Measurements from ENCODE around the gene IL17F. TPM values are rescaled to one million over a fixed set of nuclear protein-coding genes. Genes with fewer than 3 reads are reported as not detected.
"Not testable (repeated sequence)": the region's sequence is repeated elsewhere in the genome, so short reads cannot be mapped to it uniquely, and the experiment has no call there.

Gene IL17F
- total RNA-seq, 1 donor from 2014 or later: not detected

DNA sequence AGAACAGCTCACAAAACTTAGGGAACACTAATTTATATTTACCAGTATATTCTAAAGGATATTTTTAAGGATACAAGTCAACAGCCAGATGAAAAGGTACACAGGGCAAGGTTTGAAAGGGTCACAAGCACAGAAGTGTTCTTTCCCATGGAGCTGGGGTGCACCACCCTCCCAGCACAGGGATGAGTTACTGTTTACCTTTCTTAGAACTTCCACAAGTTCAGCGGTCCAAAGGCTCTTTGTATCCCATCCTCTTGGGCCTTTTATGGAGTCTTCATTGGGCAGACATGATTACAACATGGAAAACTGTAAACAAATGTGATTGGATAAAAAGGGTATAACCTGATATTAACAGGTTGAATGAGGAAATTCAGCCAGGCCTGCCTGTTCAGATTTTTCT is 1.1 kb upstream of the IL17F start:
- DNase-seq (ENCODE audit: low read depth, low spot score): no peak

GRCh38 chr6:52243282-52243893 is 912 bp downstream of the IL17F start:
- no peak for DNase-seq (ENCODE audit: low read depth, low spot score)

DNA sequence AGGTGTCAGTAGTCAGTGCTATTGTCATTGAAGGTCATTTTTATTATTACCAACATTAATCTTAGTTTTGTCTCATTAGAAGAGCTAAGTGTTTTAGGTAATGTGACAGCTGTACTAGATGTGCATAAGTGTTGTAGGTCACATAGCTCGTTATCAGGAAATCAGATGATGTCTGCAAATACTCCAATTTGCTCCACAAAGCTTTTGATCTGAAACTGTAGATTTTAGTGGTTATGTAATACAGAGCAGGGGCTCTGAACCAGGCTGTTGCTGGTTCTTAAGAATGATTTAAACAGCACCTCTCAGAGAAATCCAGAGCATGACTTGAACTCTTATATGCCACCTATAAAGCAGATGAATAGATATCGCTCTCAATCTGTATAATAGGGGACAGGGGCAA is 2.5 kb downstream of the IL17F start:
- DNase-seq (ENCODE audit: low read depth, low spot score): no peak

- no peak for DNase-seq (ENCODE audit: low read depth, low spot score)
Observed at GRCh38 chr6:52233975-52234823, 10.1 kb downstream of the IL17F start.

DNA sequence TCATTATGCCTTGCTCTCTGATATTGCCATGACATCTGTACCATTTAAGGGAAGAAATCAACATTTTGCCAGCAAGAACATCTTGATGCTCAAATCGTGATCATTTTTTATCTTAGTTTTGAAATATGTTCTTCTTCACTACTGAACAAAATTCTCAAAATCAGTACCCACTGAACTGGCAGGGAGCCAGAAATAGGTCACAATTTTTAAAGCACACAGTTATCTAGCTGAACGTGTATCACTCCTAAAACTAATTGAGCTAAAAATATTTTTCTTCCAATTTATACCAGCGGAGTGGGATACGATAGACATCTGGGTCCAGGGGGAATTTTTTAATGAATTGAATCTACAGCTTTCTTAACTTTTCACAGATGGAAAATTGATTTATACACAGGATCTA is 11.3 kb downstream of the IL17F start:
- DNase-seq (ENCODE audit: low read depth, low spot score): no peak

- no peak for DNase-seq (ENCODE audit: low read depth, low spot score)
Observed at GRCh38 chr6:52231406-52232127, 12.7 kb downstream of the IL17F start.

- no peak for DNase-seq (ENCODE audit: low read depth, low spot score)
Observed at GRCh38 chr6:52230685-52231084, 13.6 kb downstream of the IL17F start.

DNA sequence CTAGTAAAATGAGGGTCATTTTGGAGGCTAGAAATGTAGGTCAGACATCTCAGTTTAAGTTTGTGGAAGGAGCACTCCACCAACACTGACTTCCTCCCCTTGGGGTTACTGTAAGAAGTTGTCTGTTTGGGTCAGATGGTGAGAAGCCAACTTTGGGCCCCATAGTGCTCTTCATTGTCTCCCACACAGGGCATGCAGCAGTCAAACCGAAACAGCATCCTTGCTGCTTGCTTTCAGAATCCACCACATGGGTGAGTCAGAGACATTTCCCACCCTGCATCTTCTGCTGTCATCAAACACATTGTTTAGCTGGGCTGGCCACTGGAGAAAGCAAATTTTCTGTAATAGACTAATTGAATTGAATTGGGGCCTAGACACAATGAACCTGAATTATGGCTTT is 16.8 kb downstream of the IL17F start:
- DNase-seq (ENCODE audit: low read depth, low spot score): no peak

DNA sequence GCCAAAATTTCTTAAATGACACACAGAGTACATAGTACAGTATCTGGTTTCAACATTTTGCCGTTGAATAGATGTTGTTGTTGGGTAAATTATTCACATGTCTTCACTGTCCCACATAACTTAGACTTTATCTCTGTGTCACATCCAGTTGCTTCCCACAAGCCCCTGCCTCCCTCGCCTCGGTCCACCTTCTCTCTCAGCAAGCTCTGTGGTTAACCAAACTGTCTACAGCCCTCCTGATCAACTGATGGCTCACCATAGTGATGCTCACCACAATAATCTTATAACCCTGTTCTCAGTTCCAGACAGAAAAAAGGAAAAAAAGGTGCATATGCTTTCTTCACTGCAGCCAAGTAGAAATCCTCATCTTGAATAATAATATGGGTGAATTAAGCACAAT is 23.0 kb downstream of the IL17F start:
- DNase-seq (ENCODE audit: low read depth, low spot score): no peak

GRCh38 chr6:52217761-52218160 is 26.5 kb downstream of the IL17F start:
- DNase-seq (ENCODE audit: low read depth, low spot score): no peak

GRCh38 chr6:52216932-52217575 is 27.2 kb downstream of the IL17F start:
- DNase-seq (ENCODE audit: low read depth, low spot score): no peak

- no peak for DNase-seq (ENCODE audit: low read depth, low spot score)
Observed at GRCh38 chr6:52215787-52216186, 28.5 kb downstream of the IL17F start.

DNA sequence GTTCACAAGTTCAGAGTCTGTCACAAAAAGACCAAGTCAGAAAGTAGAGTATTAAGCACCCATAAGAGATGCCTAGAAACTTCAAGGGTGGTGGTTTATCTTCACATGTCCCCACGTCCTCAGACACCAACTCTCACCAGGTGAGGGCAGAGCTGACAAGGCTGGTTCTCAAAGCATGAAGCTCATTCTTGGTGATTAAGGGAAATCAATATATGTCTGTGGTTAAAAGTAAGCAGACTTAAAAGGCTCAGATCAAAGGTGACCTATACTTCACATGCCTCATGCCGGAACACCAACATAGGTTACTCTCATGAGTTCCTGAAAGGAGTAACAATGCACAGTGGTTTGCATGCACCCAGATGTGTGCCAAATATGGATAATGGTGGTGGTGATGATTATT is 31.2 kb downstream of the IL17F start:
- DNase-seq (ENCODE audit: low read depth, low spot score): no peak

DNA sequence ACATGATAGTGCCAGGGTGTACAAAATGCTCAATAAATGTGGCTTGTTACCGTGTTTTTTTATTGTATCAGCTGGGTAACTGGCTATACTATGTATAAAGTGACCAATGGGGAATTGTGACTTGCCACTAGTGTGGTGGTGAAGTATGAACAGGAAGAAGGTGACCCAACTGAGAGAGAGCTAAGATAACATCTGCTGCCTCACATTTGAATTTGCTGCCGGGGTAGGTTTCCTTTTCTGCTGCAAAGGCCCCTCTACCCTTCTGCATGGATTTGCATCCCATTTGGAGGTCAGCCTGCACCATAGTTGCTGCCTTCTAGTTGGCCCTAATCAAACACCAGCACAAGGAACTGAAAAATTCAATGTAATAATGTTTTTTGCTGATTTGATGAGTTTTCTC is 34.1 kb downstream of the IL17F start:
- no peak for DNase-seq (ENCODE audit: low read depth, low spot score)

DNA sequence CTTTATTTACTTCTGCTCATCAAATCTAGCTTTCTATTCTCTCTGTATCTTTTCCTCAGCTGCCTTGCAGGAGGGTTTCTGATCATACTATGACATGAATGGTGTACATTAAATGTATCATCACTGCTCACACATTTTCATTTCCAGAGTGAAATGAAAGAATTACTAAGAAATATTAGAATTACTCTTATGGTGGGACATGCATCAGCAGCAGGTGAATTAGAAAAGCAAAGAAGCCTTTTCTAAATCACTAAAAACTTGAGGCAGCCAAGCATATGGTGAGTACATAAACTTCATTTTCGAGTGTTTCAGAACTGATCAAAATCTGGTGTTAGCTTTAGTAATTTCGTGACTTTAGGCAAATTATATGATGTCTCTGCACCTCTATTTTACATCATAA is 34.5 kb downstream of the IL17F start:
- no peak for DNase-seq (ENCODE audit: low read depth, low spot score)

DNA sequence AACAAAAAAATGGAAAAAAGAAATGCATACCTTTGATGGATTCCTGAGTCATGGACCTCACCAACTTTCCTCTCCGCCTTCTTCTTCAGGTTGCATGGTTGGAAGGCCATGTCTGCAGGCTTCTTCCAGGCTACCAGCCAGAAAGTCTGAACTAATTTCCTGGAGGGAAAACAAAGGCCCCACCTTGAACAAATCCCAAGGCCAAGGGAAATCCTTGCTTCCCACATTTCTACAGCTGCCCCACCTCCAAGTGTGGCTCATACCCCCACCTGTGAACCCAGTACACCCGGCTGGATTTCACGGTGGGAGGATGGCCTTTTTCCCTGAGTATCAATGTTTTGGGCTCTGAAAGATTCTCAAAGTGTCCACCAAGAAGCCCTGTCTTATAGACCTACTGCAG is 35.7 kb downstream of the IL17F start:
- no peak for DNase-seq (ENCODE audit: low read depth, low spot score)

DNA sequence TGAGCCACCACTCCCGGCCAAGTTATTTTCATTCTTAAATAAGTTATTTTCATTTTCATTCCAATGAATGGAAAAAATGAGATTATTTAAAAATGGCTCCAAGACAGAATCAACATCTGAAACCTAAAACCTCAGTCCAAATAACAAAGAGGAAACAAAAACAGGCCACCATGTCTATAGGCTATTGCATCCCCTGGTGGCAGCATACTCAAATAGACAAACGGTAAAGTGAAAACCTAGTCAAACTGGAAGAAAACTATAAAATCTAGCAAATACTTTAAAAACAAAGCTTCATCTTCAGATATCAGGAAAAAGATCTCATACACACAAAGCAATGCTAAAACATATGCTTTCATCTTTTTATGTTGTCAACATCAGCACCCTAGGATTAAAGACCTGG is 37.2 kb downstream of the IL17F start:
- no peak for DNase-seq (ENCODE audit: low read depth, low spot score)

DNA sequence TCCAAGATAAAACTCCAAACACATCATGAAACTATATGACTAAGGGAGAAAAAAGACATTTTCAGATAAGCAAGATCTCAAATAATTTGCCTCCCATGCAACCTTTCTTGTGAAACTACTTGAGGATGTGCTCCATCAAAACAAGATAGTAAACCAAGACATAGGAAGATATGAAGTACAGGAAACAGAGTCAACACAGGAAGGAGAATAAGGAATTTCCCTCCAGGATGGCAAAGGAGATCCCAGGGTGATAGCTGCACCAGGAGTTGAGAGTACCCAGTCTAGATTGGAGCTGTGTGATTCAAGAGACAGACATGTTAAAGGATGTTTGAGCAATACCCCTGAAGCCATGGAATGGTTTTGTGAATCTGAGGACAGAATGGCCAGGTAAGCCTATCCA is 42.8 kb downstream of the IL17F start:
- no peak for DNase-seq (ENCODE audit: low read depth, low spot score)

DNA sequence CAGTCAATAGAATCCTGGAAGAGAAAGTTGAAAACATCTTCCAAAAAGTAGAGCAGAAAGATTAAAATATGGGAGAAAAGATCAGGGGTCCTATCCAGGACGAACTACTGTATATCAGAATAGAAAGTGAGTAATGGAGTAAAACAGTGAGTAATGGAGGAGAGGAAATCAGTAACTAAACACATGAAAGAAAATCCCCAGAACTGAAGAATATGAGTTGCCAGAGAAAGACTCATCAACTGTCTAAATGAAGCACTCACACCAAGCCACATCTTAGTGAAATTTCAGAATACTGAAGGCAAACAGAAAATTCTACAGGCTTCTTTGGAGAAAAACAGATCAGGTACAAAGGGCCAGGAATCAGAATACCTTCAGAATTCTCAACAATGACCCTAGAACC is 43.3 kb downstream of the IL17F start:
- DNase-seq (ENCODE audit: low read depth, low spot score): no peak

DNA sequence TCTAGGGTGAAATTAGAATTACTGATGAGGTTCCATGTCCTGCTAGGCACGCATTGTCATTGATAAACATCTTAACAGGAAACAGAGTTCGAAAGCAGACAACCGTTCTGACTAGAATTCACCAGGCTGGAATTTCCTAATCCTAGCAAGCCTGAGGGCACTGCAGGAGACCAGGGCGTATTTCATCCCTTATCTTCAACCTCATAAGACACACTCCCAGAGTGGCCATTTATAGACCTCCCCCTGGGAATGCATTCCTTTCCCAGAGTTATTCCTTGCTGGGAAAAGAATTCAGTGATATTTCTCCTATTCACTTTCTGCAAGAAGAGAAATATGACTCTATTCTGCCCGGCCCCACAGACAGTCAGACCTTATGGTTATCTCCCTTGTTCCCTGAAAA is 44.2 kb downstream of the IL17F start:
- DNase-seq (ENCODE audit: low read depth, low spot score): not testable (repeated sequence)

- DNase-seq (ENCODE audit: low read depth, low spot score): no peak
Observed at GRCh38 chr6:52195886-52196285, 48.4 kb downstream of the IL17F start.

DNA sequence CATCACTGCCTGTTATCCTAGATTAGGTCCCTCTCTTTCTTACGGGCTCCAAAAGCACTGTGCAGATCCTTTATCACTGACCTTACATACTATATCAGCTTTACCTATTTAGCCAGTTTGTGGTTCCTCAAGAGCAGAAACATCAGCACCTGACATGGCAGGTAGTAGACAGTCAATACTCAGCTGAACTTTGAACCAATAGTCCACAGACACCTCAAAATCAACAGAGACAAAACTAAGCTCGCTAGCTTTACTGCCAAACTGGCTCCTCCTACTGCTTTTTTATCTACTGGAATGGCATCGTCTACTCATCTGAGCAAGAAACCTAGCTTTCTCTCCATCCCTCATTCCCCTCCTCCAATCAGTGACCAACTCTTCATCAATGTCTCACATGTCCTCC is 52.5 kb downstream of the IL17F start:
- DNase-seq (ENCODE audit: low read depth, low spot score): no peak

All from pulmonary artery endothelial cell (primary cell).